ENCODE data around the gene NIM1K.
"Not testable (repeated sequence)": the region's sequence is repeated elsewhere in the genome, so short reads cannot be mapped to it uniquely, and the experiment has no call there.

Gene NIM1K

DNA sequence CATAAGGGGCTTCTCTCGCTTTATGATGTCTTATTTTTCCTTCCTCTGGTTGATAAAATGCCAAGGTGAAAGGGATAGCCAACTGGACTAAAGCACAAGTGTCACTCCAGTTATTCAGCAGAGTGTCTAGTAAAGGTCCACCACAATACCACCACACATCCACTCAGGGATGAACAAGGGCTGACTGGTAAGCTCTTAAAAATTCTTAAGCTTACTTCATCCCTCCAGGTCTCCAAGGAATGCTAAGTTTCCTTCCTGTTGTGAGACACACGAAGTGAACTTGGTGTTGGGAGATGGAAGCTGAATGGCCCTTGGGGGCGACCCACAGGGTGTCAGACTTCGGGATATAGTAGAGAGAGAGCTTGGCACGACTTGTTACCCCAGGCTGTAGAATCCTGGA lies 124.4 kb downstream of the NIM1K start:
- DNase-seq: no peak

GRCh38 chr5:43320846-43321245 lies 128.8 kb downstream of the NIM1K start:
- H3K27me3 ChIP-seq (replicated peaks; ENCODE audit: control insufficient read depth, insufficient read depth, low read length, poor library complexity, severe bottlenecking): no peaks in the 10 kb centered on the region
- H3K27ac ChIP-seq (ENCODE audit: insufficient read depth, low read length, poor library complexity, severe bottlenecking): no peak overlapping the region

More for the DNA sequence above, 124.4 kb downstream of the NIM1K start:
- Histone ChIP-seq H3K4me1 (ENCODE audit: control insufficient read depth, insufficient read depth, low read length, poor library complexity, severe bottlenecking) (peaks cover 10% of the 10 kb centered on the region), H3K27me3 (replicated peaks; ENCODE audit: control insufficient read depth, insufficient read depth, low read length, poor library complexity, severe bottlenecking) (no peaks in the 10 kb centered on the region), H3K27ac (ENCODE audit: insufficient read depth, low read length, poor library complexity, severe bottlenecking) (no peak overlapping the region), H3K9me3 (ENCODE audit: control insufficient read depth, low read length) (no peaks in the 10 kb centered on the region), H3K4me3 (ENCODE audit: insufficient read depth, low read depth, low read length, poor library complexity, severe bottlenecking) (no peak overlapping the region), H3K36me3 (ENCODE audit: control insufficient read depth, insufficient read depth, low read length) (no peaks in the 10 kb centered on the region)

DNA sequence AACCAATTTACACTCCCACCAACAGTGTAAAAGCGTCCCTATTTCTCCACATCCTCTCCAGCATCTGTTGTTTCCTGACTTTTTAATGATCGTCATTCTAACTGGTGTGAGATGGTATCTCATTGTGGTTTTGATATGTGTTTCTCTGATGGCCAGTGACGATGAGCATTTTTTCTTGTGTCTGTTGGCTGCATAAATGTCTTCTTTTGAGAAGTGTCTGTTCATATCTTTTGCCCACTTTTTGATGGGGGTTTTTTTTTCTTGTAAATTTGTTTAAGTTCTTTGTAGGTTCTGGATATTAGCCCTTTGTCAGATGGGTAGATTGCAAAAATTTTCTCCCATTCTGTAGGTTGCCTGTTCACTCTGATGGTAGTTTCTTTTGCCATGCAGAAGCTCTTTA lies 131.5 kb downstream of the NIM1K start:
- not testable (repeated sequence) for H3K4me1 ChIP-seq (ENCODE audit: control insufficient read depth, insufficient read depth, low read length, poor library complexity, severe bottlenecking); DNase-seq

More at GRCh38 chr5:43320846-43321245, 128.8 kb downstream of the NIM1K start:
- H3K4me1 ChIP-seq (ENCODE audit: control insufficient read depth, insufficient read depth, low read length, poor library complexity, severe bottlenecking): no peaks in the 10 kb centered on the region
- H3K9me3 ChIP-seq (ENCODE audit: control insufficient read depth, low read length): no peaks in the 10 kb centered on the region
- H3K36me3 ChIP-seq (ENCODE audit: control insufficient read depth, insufficient read depth, low read length): no peaks in the 10 kb centered on the region
- no peak overlapping the region for H3K4me3 ChIP-seq (ENCODE audit: insufficient read depth, low read depth, low read length, poor library complexity, severe bottlenecking)
- no peak for DNase-seq

GRCh38 chr5:43325624-43326023 lies 133.6 kb downstream of the NIM1K start:
- H3K27me3 ChIP-seq (replicated peaks; ENCODE audit: control insufficient read depth, insufficient read depth, low read length, poor library complexity, severe bottlenecking); DNase-seq; H3K9me3 ChIP-seq (ENCODE audit: control insufficient read depth, low read length); H3K4me3 ChIP-seq (ENCODE audit: insufficient read depth, low read depth, low read length, poor library complexity, severe bottlenecking); H3K27ac ChIP-seq (ENCODE audit: insufficient read depth, low read length, poor library complexity, severe bottlenecking); H3K4me1 ChIP-seq (ENCODE audit: control insufficient read depth, insufficient read depth, low read length, poor library complexity, severe bottlenecking); H3K36me3 ChIP-seq (ENCODE audit: control insufficient read depth, insufficient read depth, low read length): not testable (repeated sequence)

More for the DNA sequence above, 131.5 kb downstream of the NIM1K start:
- H3K9me3 ChIP-seq (ENCODE audit: control insufficient read depth, low read length); H3K36me3 ChIP-seq (ENCODE audit: control insufficient read depth, insufficient read depth, low read length); H3K27ac ChIP-seq (ENCODE audit: insufficient read depth, low read length, poor library complexity, severe bottlenecking); H3K27me3 ChIP-seq (replicated peaks; ENCODE audit: control insufficient read depth, insufficient read depth, low read length, poor library complexity, severe bottlenecking); H3K4me3 ChIP-seq (ENCODE audit: insufficient read depth, low read depth, low read length, poor library complexity, severe bottlenecking): not testable (repeated sequence)
